ENCODE results near the gene WDR74.

Gene WDR74

GRCh38 chr11:62856333-62856895 lies 17.0 kb upstream of the WDR74 start:
- TF ChIP-seq SPI1 (IDR thresholded peaks at IDR 0.05; ENCODE audit: borderline replicate concordance, low read depth) (no peak), CTCF (IDR thresholded peaks at IDR 0.05; ENCODE audit: insufficient read depth, low read length) (no peak)
- no peaks in the 10 kb centered on the region for H3K27me3 ChIP-seq (ENCODE audit: insufficient read depth, poor library complexity, severe bottlenecking)
- peak overlapping the region; percentile 59 for H3K4me3 ChIP-seq (replicated peaks; ENCODE audit: insufficient read depth, low read length)
- DNase-seq (ENCODE audit: low read depth in 1 of 2, low spot score in 1 of 2) = no peak
- peak overlapping the region; percentile 94 for H3K27ac ChIP-seq (replicated peaks)

- Histone ChIP-seq H3K4me3 (replicated peaks; ENCODE audit: insufficient read depth, low read length) (peak overlapping the region; percentile 59), H3K27ac (replicated peaks) (peak overlapping the region; percentile 94)
These were observed 16.4 kb upstream of the WDR74 start for GRCh38 chr11:62855571-62856332.

GRCh38 chr11:62854825-62855570 lies 15.6 kb upstream of the WDR74 start:
- H3K27ac ChIP-seq (replicated peaks) = peak overlapping the region; percentile 94
- DNase-seq (ENCODE audit: low read depth in 1 of 2, low spot score in 1 of 2) = peak in 1 of 2 experiments; percentile 65
- no peak for TF ChIP-seq CTCF (IDR thresholded peaks at IDR 0.05; ENCODE audit: insufficient read depth, low read length)
- TF ChIP-seq POLR2AphosphoS5 (IDR thresholded peaks at IDR 0.05; ENCODE audit: low read depth) = peak; percentile 21; the same call in 1 of the 2 replicates
- H3K27me3 ChIP-seq (ENCODE audit: insufficient read depth, poor library complexity, severe bottlenecking) = no peaks in the 10 kb centered on the region
- H3K4me3 ChIP-seq (replicated peaks; ENCODE audit: insufficient read depth, low read length) = peak overlapping the region; percentile 55

More at GRCh38 chr11:62855571-62856332, 16.4 kb upstream of the WDR74 start:
- TF ChIP-seq REST (IDR thresholded peaks at IDR 0.05; ENCODE audit: insufficient replicate concordance, low read depth) (peak; percentile 85), CTCF (IDR thresholded peaks at IDR 0.05; ENCODE audit: insufficient read depth, low read length) (no peak), POLR2AphosphoS5 (IDR thresholded peaks at IDR 0.05; ENCODE audit: low read depth) (peak; percentile 97)
- no peaks in the 10 kb centered on the region for H3K27me3 ChIP-seq (ENCODE audit: insufficient read depth, poor library complexity, severe bottlenecking)
- DNase-seq (ENCODE audit: low read depth in 1 of 2, low spot score in 1 of 2) = peak; percentile 98 to 100

- peak overlapping the region; percentile 94 for H3K27ac ChIP-seq (replicated peaks)
- H3K27me3 ChIP-seq (ENCODE audit: insufficient read depth, poor library complexity, severe bottlenecking) = no peaks in the 10 kb centered on the region
- DNase-seq (ENCODE audit: low read depth in 1 of 2, low spot score in 1 of 2) = peak in 1 of 2 experiments; percentile 55
- peak overlapping the region; percentile 55 for H3K4me3 ChIP-seq (replicated peaks; ENCODE audit: insufficient read depth, low read length)
- no peak for TF ChIP-seq GABPA (IDR thresholded peaks at IDR 0.05; ENCODE audit: low read depth)
- TF ChIP-seq CTCF (IDR thresholded peaks at IDR 0.05; ENCODE audit: insufficient read depth, low read length) = no peak
These were observed 14.8 kb upstream of the WDR74 start for GRCh38 chr11:62854013-62854824.
